ENCODE data around the gene CRYGB.

The CRYGB gene

GRCh38 chr2:208098267-208098666 is 47.7 kb downstream of the CRYGB start:
- Histone ChIP-seq H3K4me3 (ENCODE audit: low read length) (no peak overlapping the region), H3K27ac (ENCODE audit: low read length) (no peak overlapping the region), H3K79me2 (ENCODE audit: low read length) (no peaks in the 10 kb centered on the region), H3K9me3 (ENCODE audit: insufficient read depth, low read length) (no peaks in the 10 kb centered on the region), H3K36me3 (replicated peaks; ENCODE audit: low read depth, low read length) (no peaks in the 10 kb centered on the region), H2AFZ (ENCODE audit: low read depth, low read length) (no peak overlapping the region), H3K27me3 (ENCODE audit: low read depth, low read length) (no peaks in the 10 kb centered on the region), H4K20me1 (ENCODE audit: insufficient read depth, low read length) (no peaks in the 10 kb centered on the region), H3K4me1 (ENCODE audit: low read length) (no peaks in the 10 kb centered on the region), H3K9ac (ENCODE audit: low read length) (no peak overlapping the region), H3K4me2 (ENCODE audit: low read length) (no peak overlapping the region)
- no peak for TF ChIP-seq EZH2phosphoT487 (IDR thresholded peaks at IDR 0.05; ENCODE audit: low read depth)
- no peak for TF ChIP-seq CTCF (IDR thresholded peaks at IDR 0.05; ENCODE audit: low read depth, low read length)

GRCh38 chr2:208097801-208098200 is 48.2 kb downstream of the CRYGB start:
- H2AFZ ChIP-seq (ENCODE audit: low read depth, low read length) = no peak overlapping the region
- H3K9me3 ChIP-seq (ENCODE audit: insufficient read depth, low read length) = no peaks in the 10 kb centered on the region
- H3K4me2 ChIP-seq (ENCODE audit: low read length) = no peak overlapping the region
- H4K20me1 ChIP-seq (ENCODE audit: insufficient read depth, low read length) = no peaks in the 10 kb centered on the region
- H3K36me3 ChIP-seq (replicated peaks; ENCODE audit: low read depth, low read length) = no peaks in the 10 kb centered on the region
- H3K27ac ChIP-seq (ENCODE audit: low read length) = no peak overlapping the region
- no peak overlapping the region for H3K9ac ChIP-seq (ENCODE audit: low read length)
- H3K4me1 ChIP-seq (ENCODE audit: low read length) = no peaks in the 10 kb centered on the region
- H3K27me3 ChIP-seq (ENCODE audit: low read depth, low read length) = no peaks in the 10 kb centered on the region
- H3K4me3 ChIP-seq (ENCODE audit: low read length) = no peak overlapping the region
- no peaks in the 10 kb centered on the region for H3K79me2 ChIP-seq (ENCODE audit: low read length)
- TF ChIP-seq CTCF (IDR thresholded peaks at IDR 0.05; ENCODE audit: low read depth, low read length) = no peak
- no peak for TF ChIP-seq EZH2phosphoT487 (IDR thresholded peaks at IDR 0.05; ENCODE audit: low read depth)

GRCh38 chr2:208097313-208097712 is 48.6 kb downstream of the CRYGB start:
- H3K4me1 ChIP-seq (ENCODE audit: low read length) = no peaks in the 10 kb centered on the region
- H3K4me2 ChIP-seq (ENCODE audit: low read length) = no peak overlapping the region
- H3K27me3 ChIP-seq (ENCODE audit: low read depth, low read length) = no peaks in the 10 kb centered on the region
- H2AFZ ChIP-seq (ENCODE audit: low read depth, low read length) = no peak overlapping the region
- H3K79me2 ChIP-seq (ENCODE audit: low read length) = no peaks in the 10 kb centered on the region
- no peaks in the 10 kb centered on the region for H3K9me3 ChIP-seq (ENCODE audit: insufficient read depth, low read length)
- no peak overlapping the region for H3K4me3 ChIP-seq (ENCODE audit: low read length)
- H3K36me3 ChIP-seq (replicated peaks; ENCODE audit: low read depth, low read length) = no peaks in the 10 kb centered on the region
- no peak overlapping the region for H3K27ac ChIP-seq (ENCODE audit: low read length)
- no peak for TF ChIP-seq CTCF (IDR thresholded peaks at IDR 0.05; ENCODE audit: low read depth, low read length)
- no peak for TF ChIP-seq EZH2phosphoT487 (IDR thresholded peaks at IDR 0.05; ENCODE audit: low read depth)
- no peaks in the 10 kb centered on the region for H4K20me1 ChIP-seq (ENCODE audit: insufficient read depth, low read length)
- no peak overlapping the region for H3K9ac ChIP-seq (ENCODE audit: low read length)

- no peaks in the 10 kb centered on the region for H4K20me1 ChIP-seq (ENCODE audit: insufficient read depth, low read length)
- TF ChIP-seq CTCF (IDR thresholded peaks at IDR 0.05; ENCODE audit: low read depth, low read length) = no peak
- no peak for TF ChIP-seq EZH2phosphoT487 (IDR thresholded peaks at IDR 0.05; ENCODE audit: low read depth)
- no peak overlapping the region for H3K4me2 ChIP-seq (ENCODE audit: low read length)
- no peaks in the 10 kb centered on the region for H3K9me3 ChIP-seq (ENCODE audit: insufficient read depth, low read length)
- no peak overlapping the region for H3K4me3 ChIP-seq (ENCODE audit: low read length)
- no peak overlapping the region for H3K27ac ChIP-seq (ENCODE audit: low read length)
- no peaks in the 10 kb centered on the region for H3K4me1 ChIP-seq (ENCODE audit: low read length)
- H3K79me2 ChIP-seq (ENCODE audit: low read length) = no peaks in the 10 kb centered on the region
- no peaks in the 10 kb centered on the region for H3K36me3 ChIP-seq (replicated peaks; ENCODE audit: low read depth, low read length)
- no peak overlapping the region for H3K9ac ChIP-seq (ENCODE audit: low read length)
- H2AFZ ChIP-seq (ENCODE audit: low read depth, low read length) = no peak overlapping the region
- H3K27me3 ChIP-seq (ENCODE audit: low read depth, low read length) = no peaks in the 10 kb centered on the region
Measured at GRCh38 chr2:208096080-208096479, 49.9 kb downstream of the CRYGB start.

Measured in OCI-LY3 (cell line).